CD4-positive, alpha-beta T cell treated with Interleukin-21 for 1 hour (primary cell): Measurements from ENCODE around the gene SETD4.
"Not testable (repeated sequence)": the region's sequence is repeated elsewhere in the genome, so short reads cannot be mapped to it uniquely, and the experiment has no call there.

Source experiments
- DNase-seq: peaks from one replicate; pipeline ENCODE4 v3.0.0-alpha.2; 2020

SETD4 gene

DNA sequence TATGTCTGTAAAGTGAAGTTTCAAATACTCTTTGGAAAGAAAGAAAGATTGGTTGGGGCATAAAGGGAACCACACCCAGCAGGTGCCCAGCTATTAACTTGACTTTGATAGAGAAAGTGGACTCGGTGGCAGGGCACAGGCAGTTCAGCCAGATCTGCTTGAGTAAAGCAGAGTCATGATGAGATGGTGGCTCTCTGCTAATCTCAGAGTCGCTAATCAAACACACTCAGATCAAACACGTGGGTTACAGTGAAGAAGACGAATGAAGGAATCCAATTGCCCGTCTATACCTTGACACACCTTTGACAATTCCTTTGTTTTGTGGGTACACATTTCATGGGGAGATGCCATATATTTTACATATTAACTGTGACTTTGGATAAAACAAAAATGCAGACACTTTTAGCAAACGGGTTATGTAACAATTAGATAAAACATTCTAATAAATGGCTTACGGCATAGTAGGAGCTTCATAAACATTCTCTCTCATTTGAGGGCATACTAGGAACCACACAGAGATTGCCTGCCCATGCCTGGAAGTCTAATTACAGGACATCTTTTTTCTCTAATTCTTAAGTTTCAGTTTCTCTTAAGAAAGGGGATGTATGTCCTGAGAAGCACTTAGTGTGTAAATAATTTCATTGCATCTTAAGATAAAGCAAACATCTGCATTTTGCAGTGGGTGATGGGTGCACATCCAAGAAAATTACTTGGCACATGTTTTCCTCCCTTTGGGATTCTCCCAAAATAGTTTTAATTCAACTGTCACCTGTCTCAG, 16.7 kb upstream of the SETD4 start:
- no peak for DNase-seq

DNA sequence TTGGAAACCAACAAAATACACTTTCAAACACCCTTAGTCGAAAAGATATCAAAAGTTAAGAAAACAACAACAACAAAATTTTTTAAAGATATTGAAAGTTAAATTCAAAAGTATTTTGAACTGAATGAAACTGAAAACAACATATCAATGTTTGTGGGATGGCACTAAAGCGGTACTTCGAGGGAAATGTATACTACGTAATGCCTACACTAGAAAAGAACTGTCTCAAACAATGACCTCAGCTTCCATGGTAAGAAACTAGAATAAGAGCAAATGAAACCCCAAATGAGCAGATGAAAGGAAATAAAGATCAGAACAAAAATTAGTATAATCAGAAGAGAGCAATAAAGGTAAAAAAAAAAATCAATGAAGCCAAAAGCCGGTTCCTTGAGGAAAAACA, 15.6 kb upstream of the SETD4 start:
- no peak for DNase-seq

DNA sequence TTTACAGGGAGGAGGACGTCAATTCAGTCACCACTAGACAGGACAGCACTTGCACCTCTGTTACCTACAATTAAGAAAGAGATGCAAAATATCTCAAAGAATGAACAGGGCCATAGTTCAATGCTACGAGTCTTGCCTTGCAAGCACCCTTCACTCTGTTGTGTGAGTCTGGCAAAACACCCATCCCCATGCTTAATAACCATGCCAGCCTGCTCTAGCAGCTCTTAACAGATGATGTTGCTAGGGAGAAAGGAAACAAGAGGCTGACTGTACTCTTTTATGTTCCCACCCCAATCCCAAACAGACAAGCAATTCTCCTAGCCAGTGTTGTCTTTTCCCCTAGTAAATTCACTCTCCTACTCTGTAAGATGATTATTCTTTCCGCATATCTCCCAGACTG, 14.8 kb upstream of the SETD4 start:
- no peak for DNase-seq

DNA sequence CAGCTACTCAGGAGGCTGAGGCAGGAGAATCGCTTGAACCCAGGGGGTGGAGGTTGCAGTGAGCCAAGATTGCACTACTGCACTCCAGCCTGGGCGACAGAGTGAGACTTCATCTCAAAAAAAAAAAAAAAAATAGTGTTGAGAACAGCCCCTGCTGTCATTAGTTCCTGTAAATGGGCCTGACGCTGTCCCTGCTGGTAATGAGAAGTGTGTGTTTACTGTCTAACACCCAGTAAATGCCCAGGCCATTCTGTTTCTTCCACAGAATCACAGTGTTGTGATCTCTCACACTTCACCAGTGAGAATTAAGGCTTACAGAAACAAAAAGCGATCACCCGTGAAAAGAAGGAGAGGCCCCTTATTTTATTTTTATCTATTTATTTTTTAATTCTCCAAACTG, 13.6 kb upstream of the SETD4 start:
- not testable (repeated sequence) for DNase-seq

DNA sequence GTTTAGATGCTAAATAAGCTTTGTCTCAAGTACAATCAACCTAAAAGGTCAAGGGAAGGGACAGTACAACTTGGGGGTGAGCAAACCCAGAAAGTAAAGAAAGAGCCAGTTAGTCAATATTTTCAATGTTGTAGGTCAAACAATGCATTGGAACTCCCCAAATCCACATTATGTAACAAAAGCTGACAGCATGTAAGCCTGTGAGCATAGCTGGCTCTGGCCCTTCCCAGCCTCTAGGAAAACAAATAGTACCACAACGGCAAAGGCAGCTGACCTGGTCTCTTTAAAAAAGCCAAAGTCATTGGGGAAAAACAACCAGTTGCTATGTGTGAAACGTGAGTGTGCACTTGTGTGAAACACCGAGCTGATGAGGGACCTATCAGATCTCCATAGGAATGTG, 12.9 kb upstream of the SETD4 start:
- no peak for DNase-seq

DNA sequence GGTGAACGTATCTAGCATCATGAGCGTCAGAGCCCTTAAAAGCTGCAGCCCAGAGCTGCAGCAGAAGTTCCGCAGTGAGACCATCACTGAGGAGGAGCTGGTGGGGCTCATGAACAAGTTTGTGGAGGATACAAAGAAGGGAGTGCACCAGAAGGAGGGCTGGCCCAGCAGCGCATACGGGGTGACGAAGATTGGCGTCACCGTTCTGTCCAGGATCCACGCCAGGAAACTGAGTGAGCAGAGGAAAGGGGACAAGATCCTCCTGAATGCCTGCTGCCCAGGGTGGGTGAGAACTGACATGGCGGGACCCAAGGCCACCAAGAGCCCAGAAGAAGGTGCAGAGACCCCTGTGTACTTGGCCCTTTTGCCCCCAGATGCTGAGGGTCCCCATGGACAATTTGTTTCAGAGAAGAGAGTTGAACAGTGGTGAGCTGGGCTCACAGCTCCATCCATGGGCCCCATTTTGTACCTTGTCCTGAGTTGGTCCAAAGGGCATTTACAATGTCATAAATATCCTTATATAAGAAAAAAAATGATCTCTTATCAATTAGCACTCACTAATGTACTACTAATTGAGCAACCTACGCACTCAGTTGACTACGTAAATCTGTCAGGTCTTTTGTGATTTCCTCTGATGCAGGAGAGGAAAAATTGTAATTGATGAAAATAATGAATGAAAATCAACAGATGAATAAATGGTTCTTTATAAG, 12.3 kb upstream of the SETD4 start:
- no peak for DNase-seq

DNA sequence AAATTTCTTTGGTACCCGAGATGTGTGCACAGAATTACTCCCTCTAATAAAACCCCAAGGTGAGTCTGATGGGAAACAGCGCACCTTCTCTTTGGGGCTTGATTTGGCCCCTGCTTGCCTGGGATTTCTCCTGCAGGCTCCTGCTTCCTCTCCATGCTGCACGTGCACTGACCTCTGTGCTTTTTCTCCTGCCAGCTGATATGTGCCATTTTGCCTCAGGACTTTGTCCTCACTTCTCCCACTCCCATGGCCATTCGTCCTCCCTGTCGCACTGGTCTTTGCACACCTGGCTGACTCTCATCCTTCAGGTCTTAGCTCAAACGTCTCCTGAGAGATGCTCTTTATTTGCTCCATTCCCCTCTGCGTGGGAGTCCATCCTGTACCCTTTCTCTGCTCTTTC, 10.7 kb upstream of the SETD4 start:
- no peak for DNase-seq

DNA sequence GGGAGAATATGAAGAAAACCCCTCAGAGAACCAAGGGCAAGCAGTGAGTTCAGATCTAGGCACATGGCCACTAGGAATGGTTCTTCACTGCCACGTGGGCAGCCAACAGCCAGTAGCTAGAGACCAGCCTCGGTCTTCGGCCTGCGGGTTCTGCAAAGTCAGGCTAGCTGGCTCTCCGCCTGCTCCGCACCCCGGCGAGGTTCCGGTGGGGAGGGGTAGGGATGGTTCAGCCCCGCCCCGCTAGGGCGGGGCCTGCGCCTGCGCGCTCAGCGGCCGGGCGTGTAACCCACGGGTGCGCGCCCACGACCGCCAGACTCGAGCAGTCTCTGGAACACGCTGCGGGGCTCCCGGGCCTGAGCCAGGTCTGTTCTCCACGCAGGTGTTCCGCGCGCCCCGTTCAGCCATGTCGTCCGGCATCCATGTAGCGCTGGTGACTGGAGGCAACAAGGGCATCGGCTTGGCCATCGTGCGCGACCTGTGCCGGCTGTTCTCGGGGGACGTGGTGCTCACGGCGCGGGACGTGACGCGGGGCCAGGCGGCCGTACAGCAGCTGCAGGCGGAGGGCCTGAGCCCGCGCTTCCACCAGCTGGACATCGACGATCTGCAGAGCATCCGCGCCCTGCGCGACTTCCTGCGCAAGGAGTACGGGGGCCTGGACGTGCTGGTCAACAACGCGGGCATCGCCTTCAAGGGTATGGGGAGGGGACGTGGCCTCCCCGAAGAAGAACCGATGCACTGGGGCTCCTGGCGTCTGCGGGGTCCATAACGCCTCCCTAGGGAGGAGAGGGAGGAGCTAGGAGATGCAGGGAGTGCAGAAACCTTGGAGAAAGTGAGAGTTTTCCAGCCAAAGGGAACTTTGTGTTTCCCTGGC, 9.6 kb upstream of the SETD4 start, which contains the start of gene CBR1:
Gene CBR1 (plus strand): TSS at position 312 of the 871 bp plus-strand sequence. CDS start 92 bp downstream, at position 404.
- DNase-seq, result peak; percentile 93

DNA sequence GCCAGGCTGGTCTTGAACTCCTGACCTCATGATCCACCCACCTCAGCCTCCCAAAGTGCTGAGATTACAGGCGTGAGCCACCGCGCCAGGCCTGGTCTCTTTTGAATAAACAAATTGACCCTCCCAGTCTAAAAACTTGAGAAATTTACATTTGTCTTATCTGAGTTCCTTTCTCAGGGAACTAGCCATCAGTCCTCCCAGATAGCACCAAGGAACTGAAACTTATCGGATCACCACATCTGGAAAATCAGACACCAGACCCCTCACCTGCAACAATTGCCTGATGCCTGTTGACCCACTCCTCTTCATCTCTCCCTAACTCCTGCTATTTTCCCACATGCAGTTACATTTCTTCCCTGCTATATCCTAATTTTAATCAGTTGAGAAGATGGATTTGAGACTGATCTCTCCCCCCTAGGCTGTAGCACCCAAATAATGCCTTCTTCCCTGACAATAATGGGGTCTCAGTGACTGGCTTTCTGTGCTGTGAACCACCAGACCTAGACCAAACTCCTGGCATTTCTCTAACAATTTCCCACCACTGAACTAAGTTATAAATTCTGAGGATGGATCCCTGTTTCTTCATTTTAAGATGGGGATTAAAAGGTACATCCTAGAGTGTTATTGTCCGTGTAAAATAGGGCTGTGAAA, 8.5 kb upstream of the SETD4 start:
- DNase-seq, result no peak

DNA sequence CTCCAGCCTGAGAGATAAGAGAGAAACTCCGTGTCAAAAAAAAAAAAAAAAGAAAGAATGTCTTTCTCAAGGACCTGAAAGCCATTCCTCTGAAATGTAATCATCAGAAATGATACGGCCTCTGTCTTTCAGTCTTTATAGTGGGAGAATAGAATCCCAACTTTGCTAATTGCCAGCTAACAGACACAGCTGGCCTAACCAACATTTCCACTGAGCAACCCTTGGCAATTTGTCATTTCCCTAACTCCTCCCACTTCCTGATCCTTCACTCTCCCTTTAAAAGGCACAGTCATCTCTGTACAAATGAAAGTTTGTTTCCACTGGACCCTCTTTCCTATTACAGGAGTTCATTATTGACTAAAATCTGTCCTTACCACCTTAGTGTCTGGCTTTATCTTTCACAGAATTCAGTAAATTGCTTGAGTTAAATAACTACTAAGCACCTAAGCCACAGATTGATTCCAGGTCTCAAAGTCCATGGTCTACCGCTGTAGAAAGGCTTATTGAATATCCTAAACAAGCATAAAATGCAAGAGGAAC, 5.2 kb upstream of the SETD4 start:
- DNase-seq, result no peak

DNA sequence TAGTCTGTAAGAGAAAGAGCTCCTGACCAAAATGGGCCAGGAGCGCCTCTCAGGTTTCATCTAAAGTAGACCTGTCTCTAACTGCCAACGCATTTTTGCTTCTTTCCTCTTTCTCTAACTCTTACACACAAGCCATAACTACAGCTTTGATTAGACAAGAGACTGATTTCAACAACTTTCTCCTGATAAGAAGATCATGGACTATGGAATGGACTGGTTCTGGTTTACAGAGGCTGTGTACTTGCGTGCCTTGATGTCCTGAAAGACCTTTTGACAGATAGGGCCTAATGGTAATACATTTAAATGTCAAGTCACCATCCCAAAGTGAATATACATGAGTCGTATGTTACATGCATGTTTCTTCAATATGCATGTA, 3.7 kb upstream of the SETD4 start:
- no peak for DNase-seq

DNA sequence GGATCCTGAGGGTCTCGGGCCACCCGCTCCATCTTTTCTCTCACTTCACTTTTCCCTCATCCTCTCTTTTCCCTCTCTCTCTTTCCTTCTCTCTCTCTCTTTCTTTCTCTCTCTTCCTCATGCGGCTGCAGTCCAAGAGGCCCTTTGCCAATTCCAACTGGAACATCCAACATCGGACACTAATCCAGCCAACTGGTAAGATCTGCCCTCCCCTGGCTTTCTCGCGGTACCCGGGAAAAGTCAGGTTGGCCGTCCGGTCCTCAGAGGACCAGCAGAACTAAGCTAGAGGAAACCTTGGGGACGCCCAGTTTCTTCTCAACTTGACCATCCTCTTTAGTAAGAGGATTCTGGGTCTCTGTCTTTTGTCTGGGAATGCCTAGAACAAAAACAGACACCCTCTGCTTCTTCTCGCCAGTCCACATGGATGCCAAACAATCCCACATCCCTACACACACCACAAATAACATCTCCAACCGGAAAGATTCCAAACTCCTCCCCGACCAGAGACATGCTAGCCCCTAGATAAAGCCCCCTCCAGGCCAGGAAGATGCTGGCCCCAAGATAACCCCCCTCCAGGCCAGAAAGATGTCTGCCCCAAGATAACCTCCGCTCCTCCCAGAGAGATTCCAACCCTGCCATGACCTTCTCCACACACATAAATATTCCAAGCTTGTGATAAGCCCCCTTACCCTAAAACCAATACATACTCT, 3.2 kb upstream of the SETD4 start:
- no peak for DNase-seq

DNA sequence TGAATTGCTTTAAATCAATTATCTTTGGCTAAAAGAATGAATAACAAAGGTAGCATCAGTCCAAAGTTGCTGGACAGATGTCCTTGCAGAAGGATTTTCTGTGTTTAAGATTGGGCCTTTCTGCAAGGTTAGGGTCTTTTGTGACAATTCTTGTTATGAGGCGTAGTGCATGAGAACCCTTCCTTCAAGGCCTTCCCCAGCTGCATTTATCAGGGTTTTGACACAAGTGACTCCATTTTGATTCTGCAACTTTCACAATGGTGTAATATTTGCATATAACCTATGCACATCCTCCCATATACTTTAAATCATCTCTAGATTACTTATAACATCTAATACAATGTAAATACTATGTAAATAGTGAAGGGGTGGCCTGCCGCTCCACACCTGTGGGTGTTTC, 1.1 kb upstream of the SETD4 start:
- DNase-seq, result no peak

DNA sequence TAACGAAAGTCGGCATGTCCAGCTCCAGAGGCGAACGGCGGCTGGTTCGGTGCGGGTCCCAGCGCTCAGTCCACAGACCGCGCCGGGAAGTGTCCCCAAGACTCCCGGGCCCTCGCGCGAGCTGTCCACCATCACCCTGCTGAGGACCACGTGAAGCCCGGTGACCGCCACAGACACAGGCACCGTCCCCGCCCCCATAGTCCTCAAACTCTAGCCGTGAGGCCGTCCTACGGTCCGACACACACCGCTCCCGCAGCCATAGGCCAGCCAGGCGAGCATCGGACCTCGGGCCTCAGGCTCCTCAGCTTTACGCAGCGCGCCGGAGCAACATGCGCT, 535 bp downstream of the SETD4 start:
- DNase-seq, result no peak

DNA sequence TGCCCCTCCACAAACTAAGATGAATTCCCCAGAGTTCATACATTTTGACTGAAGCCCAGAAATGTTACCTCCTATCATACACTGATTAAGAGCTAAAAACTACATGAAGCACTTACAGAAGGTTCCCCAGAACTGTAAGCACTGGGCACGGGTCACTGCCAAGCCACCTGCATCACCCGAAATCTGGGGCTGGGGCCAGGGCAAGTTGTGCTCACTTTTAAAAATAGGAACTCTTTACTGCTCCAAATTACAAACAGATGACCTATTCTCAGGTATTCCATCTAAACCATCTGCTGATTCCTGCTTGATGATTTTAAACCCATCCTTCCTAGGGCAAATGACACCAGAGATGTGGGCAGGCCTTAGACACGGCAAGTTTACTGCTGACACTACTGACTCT, 4.8 kb downstream of the SETD4 start:
- no peak for DNase-seq

DNA sequence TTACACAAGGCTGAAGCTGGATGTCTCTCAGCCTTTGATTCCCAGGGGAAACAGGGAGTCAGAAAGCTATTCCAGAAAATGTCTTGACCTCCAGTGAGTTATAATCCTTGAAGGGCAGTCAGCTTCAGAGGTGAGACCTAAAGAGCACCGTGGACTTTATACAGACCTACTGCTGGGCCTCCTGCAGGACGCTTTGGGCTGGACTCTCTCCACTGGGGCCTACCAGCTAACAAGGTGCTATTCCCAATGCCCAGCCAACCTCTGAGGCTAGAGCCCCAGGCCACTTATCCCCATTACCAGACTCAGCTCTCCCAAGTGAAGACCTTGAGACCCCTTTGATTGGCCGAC, 6.6 kb downstream of the SETD4 start:
- no peak for DNase-seq

DNA sequence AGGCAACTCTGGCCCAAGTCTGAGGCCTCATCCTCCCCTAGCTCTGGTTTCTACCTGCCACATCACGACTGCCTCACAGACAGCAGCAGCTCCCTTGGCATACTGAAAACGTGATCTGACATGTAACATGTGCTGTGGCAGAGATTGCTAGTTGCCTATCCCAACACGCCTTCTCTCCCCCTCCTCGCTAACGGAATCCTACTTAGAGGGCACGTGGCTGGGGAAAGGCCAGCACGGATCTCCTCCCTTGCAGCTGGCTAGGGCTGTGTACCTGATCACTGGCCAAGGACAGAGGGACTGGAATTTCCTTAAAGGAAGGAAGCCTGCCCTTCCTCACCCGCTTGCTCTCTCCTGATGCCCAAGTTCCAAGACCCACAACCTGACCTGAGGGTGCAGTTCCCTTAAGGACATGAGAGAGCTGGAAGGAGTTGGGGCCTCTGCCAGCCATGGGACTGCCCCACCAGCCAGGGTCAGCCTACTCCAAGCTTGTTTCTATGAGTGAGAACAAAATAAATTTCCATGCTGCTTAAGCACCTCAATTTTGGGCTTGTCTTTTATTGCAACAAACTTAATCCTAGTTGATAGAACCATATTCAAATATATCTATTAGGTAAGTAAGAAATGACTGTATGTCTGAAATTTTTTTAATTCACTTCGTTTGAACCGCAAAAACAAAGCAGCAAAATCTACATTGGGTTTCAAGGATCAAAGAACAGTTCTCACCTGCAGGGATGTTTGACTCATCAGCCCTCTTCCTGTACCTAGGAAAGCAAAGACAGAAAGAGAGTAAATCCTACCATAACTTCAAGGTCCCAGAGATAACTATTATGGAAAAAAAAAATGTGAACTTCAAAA, 7.2 kb downstream of the SETD4 start:
- no peak for DNase-seq

DNA sequence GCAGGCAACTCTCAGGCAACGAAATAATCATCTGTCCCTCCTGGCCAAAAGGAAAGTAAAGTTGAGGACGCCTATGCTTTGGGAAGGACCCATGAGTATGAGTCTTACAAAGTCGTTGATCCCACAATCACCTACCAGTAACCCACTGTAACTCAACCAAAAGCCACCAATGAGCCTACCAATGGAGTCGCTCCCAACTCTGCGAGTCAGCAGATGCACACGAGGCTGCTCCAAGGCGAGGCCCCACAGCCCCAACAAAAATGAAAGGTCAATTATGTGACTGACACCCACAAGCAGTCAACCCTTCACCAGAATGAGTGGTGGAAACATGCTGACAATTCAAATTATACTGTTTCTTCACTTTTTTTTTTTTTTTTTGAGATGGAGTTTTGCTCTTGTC, 12.0 kb downstream of the SETD4 start:
- DNase-seq, result no peak

DNA sequence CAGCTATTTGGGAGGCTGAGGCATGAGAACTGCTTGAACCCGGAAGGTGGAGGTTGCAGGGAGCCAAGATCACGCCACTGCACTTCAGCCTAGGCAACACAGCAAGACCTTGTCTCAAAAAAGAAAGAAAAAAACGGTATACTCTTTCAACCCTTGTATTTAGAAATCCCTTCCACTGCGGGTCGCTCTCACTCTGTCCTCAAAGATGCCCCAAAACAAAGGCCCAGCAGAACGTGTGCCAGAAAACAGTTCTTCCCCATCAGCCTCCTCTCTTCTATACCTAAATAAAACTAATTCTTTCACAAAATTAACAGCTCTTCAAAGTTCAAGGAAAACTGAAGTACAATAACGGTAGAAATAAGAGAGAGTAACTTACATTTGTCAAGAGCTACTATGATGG, 13.2 kb downstream of the SETD4 start:
- DNase-seq, result no peak

DNA sequence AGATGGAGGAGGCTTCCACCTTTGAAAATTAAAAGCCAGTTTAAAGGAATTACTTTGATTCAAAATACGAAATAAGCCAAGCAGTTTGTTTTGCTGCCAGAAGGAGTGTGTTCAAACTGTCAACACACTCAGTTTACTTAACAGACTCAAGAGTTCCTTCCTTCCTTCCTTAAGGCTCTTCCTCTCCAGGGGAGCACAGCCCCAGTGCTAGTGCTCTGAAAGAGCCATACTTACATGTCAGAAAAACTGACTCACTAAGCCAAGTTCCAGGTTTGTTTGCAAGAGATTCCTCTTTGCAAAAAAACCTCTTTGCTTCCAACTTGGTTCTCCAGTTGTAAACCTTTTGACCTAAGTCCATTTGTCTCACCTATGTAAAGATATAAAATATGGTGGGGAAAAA, 14.3 kb downstream of the SETD4 start:
- DNase-seq, result no peak

DNA sequence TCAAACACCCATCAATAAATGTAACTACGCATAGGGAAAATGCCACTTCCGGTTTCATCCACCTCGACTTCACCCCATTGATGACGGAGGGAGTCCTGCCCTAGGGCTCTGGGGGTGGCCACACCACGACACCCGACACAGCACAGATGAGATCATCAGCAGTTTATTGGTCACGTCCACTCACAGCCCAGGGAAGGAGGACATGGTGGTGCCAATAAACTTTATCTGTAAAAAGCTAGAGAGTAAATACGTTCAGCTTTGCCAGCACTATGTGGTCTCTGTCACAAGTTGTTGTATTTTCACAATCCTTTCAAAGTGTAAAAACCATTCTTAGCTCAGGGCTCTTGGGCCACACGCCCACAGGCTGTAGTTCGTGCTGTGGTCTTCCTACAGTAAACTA, 16.3 kb downstream of the SETD4 start:
- no peak for DNase-seq
